GM19238 (cell line): ENCODE measurements around the gene KCNAB2.

ENCODE experiments used
- DNase-seq: peaks from one replicate; pipeline ENCODE4 v3.0.0; 2011; ENCODE audit warnings: low spot score; ENCODE audit not compliant: insufficient read length

KCNAB2 gene

DNA sequence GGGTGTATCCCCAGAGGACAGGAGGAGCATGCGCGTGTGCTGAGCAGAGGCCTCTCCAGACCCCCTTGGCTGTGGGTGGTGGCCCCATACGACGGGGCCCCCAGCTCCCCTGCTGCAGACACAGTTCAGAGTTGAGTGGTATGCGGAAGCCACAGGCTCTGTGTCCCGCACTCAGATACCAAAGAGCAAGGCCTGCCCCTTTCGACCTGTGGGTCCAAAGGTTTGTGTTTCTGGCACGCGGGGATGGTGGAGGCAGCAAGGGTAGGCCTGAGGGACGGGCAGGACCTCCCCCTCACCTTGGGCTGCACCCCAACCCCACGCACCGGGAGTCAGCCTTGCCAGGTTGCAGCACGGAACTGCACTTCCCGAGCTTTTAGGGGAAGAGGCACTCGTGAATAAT, at the start of gene KCNAB2:
Gene KCNAB2, plus strand, starts transcription at position 328 of the 400 bp plus-strand sequence. CDS start 5,649 bp downstream, outside the sequence.
- DNase-seq, result no peak

DNA sequence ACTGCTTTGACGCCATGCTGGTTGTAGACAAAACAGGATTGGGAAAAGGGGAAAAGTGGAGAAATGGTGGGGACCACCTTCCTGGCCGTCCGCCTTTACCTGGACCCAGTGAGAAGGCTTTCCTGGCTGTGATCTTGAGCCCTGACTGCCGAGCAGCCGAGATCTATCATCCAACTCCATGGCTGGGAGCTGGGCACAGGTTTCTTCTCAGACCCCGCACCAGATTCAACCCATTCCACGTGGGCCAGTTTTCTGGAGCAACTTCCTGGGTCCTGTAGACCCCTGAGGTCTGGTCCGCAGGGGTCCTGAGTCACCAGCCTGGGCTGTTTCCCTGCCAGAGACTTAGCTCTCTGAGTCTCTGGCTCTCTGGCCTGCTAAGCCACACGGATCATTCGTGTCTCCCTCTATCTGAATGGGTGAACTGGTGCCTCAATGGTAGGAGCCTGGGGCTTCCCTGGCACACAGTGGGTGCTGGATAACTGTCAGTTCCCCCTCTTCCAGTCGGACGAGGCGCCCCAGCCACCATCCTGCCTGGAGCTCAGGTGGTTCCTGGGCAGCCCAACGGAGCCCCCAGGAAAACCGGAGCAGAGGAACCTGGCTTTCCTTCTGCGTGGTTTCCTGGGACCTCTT, 48.9 kb upstream of the KCNAB2 start:
- no peak for DNase-seq

DNA sequence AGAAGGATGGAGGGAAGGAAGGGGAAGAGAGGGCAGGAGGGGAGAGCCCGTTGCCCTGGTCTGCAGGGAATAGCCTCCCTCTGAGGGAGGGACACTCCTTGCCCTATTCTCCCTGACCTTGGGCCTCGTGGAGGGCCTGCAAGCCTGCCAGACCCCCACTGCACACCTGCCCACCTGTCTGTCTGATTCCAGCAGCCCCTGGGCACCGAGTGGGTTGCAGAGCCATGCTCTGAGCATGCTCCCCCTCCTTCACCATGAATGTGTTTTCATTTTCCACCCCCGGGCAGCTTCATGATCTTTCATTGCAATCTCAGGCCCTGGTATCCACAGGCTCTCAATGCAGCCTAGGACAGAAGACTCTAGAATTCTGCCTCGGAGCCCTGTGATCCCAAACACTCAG, 48.4 kb upstream of the KCNAB2 start:
- no peak for DNase-seq

DNA sequence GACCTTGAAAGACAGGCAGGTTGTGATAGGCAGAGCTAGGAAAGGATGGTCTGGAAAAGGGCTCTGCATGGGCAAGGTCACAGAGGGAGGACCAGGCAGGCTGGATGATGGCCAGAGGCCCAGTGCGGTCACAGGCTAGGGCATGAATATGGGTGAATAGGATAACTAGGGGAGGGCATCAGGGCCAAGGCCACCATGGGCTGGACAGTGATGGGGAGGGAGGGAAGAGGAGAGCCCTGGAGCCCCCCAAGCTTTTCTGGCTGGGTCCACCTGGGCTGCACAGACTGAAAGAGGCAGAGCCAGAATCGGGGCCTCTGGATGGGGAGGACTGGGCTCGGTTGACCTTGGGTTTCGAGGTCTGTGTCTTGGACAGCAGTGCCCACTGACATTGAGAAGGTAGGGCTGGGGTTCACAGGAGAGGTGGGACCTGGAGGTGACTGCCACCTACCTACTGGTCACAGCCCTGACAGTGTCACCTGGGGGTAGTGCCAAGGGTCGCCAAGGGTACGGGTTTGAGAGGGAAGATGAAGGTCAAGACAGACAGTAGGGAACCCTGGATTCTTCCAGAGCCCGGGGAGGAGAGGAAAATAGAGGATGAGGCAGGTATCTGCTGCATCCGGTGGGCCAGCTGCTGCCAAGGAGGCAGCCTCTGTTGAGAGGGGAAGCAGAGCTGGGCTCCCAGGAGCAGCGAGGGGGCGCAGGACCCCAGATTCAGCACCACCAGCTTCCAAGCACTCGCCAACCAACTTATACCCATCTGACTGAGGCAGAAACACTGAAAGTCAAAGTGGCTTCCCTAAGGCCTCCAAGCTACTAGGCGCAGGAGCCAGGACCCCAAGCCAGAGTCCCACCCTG, 47.4 kb upstream of the KCNAB2 start:
- no peak for DNase-seq

DNA sequence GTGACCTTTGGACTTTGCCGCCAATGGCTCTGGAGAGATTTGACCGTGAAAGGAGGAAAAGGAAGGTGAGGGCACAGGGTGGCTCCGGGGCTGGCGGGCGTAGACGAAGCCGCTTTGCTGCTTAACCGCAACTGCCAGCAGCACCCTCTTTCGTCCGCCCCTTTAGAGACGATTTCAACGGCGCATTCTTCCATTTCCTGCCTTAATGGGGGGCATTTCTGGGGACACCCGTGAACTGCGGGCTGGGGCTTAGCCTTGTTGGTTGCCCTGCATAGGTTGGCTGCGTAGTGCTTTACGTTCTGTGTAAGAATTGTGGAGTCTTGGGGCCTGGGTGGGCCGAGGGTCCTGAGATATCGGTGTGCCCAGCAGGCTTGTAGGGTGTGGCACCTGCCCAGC, 46.8 kb upstream of the KCNAB2 start:
- no peak for DNase-seq

DNA sequence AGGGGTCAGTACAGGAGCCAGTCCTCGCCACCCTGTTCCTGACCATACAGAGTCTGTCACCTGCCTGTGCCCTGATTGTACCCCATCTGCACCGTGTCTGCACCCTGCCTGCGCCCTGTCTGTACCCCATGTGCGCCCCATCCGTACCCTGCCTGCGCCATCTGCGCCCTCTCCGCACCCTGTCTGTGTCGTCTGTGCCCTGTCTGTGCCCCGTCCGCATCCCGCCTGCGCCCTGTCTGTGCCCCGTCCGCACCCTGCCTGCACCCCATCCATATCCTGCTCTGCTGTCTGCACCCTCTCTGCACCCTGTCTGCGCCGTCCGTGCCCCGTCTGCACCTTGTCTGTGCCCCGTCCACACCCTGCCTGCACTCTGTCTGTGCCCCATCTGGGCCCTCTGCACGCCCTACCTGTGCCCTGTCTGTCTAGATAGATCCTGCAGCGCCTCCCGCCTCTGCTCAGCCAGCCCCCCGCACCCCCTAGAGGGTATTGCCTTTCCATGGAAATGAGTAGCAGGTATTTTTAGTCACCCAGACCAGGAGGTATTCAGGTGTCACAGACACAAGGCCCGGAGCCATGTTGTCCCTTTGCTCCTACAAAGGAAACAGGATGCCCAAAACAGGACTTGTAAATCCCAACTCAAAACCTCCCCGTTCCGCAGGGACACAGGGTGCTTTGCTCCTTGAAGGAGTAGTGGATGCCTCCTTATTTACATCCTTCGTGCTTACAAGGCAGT, 45.8 kb upstream of the KCNAB2 start:
- no peak for DNase-seq

DNA sequence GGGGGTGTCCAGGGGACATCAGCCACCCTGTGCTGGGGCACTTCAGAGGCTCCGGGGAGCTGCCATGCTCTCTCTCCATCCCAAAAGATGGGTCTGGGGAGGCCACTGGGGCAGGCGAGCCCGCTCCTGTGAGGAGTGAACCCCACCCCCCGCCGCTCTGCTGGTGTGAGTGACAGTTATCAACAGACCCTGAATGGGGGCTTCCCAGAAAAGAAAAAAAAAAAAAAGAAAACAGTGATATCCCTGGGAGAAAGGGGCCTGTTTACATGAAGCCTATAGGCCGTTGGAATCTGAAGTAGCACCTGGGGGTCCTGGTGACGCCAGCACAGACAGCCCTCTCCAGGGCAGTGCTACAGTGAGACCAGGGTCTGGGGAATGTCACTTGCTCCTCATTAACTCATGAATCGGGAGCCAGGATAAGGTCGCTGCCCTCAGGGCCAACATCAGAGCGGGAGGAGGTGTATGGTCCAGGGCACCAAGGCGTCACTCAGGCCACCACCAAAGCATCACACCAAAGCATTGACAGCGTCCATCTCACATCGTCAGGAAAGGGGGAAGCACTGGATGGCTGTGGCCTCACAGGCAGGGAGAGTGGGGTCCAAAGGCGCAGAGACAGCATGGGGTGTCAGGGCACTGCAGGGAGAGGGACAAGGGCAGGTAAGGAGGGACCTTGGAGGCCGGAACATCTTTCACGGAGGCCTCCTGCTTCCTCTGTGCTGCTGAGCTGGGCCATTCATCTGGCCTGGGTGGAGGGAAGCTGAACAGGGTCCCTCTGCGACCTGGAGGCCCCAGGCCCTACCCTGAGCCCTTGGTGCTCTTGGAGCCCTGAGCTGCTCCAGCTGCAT, 45.0 kb upstream of the KCNAB2 start:
- DNase-seq, result no peak

DNA sequence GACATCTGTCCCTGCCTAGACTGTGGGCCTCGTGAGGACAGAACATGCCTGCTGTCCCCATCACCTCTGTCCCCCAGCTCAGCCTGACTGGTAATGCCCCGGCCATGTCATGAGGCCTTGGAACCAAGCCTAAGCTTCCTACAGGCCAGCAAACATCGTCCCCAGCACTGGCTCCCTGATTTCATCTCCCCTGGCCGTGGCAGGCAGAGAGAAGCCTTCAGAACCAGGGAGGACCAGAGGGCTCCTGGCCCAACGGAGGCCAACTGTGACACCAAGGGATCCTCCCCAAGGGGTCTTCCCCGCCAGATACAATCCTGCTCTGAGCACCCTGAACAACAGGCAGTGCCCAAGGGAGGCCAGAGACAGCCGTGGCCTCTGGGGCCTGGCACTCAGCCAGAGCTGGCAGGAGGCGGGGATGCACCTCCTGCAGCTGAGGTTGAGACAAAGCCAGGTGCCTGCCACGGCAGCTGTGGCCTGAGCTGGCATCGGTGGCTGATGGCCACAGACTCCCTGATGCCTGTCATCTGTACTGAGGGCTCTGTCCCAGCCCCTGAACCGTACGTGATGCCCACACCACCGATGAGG, 43.6 kb upstream of the KCNAB2 start:
- DNase-seq, result no peak

DNA sequence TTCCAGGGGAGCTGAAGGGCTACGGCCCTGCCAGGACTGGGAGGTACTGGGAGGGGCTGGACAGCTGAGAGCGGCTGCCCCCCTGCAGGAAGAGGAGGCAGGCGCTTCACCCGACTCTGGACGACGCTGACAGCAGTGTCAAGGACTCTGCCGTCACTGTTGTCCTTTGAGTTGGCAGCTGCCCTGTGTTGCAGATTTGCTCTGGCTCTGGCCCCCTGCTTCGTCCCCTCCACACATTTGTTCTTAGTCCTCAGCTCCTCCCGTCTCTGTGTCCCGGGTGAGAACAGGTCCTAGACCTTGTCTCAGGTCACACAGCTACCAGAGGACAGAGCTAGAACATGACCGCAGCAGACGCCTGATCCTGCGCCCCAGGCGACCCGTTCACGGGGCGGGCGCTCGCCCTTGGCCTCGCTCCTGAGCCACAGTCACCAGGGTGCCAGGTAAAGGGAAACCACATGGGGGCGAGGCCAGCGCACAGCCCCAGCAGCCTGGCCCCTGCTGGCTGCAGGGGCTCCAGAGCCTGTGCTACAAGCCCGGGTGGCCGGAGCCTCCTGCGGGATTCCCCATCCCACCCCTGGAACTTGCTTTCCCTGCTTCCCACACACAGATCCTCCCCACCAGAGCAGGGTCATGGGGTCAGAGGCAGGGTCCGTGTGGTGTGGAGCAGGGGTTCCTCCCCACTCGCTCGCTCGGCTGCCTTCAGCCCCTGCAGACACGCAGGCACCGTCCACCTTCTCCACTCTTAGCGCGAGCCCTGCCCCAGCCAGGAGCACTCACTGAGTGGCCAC, 42.8 kb upstream of the KCNAB2 start:
- no peak for DNase-seq

DNA sequence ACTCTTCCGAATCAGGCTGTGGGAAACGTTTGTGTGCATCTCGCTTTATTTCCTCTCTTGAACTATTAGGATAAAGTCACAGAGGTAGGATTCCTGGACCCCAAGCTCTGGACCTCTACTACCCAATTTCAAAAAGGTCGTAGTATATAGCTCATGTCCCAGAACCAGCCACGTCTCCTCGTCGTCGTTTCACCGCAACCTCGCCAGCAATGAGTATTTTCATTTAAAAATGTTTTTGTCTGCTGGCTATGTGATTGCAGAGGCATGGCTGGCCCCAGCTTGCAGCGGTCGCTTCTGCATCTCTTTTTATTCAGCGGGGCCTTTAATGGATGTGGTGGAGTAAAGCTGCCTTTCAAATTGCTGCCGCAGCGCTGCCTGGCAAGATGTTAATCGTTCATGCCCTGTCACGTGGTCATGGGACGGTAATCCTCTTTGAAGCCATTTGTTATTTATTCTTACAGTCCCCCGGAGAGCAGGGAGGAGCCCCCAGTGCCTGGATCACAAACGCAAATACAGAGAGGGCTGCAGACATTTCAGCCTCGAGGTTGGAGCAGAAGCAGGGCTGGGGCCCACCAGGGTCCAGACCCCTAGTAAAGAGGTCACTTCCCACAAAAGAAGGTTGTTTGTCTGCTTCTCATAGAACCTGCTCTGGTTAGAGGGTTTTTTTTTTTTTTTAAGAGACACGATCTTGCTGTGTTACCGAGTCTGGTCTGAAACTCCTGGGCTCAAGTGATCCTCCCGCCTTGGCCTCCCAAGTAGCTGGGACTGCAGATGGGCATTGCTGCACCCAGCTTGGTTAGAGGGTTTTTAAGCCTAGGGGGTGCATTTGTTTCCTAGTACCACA, 41.9 kb upstream of the KCNAB2 start:
- no peak for DNase-seq

DNA sequence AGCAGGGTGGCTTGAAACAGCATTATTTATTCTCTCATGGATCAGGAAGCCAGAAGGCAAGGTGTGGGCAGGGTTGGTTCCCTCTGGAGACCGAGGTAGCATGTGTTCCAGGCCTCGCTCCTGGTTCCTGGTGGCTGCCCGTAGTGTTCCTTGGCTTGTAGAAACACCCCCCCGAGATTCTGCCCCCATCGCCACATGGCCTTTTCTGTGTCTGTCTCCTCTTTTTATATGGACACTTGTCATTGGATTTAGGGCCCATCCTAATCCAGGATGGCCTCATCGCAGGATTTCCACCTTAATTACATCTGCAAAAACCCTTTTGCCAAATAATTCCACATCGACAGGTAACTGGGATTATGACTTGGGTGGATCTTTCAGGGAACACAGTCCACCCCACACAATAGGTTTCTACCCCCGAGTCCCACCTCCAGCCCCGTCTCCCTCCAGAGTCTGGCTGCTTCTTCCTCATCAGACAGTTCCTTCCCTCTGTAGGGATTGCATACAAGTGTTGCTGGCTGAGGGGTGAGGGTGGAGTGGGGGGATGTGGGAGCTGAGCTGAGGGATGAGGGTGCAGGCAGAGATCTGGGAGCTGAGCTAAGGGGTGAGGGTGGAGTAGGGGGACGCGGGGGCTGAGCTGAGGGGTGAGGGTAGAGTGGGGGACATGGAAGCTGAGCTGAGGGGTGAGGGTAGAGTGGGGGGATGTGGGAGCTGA, 41.1 kb upstream of the KCNAB2 start:
- DNase-seq, result no peak

DNA sequence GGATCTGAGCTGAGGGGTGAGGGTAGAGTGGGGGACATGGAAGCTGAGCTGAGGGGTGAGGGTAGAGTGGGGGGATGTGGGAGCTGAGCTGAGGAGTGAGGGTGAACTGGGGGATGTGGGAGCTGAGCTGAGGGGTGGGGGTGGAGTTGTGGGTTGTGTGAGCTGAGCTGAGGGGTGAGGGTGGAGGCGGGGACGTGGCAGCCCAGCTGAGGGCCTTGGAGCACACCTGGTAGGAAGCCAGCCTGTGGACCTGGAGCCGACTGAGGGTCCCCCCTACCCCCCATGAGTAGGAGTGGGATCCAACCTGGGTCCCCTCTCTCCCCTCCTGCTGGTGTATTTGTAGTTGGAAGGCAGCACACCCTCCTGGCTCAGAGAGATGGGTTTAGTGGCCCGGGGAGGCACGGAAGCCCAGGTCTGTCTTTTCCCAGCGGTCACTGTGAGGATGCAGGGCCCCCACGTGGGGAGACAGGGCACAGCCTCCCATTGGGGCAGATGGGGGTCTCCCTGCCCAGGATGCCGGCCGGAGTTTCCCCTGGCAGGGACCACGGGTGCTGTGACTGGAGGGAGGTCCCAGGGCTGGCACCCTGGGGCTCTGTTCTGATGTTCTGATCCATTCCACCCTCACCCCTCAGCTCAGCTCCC, 40.3 kb upstream of the KCNAB2 start:
- no peak for DNase-seq

DNA sequence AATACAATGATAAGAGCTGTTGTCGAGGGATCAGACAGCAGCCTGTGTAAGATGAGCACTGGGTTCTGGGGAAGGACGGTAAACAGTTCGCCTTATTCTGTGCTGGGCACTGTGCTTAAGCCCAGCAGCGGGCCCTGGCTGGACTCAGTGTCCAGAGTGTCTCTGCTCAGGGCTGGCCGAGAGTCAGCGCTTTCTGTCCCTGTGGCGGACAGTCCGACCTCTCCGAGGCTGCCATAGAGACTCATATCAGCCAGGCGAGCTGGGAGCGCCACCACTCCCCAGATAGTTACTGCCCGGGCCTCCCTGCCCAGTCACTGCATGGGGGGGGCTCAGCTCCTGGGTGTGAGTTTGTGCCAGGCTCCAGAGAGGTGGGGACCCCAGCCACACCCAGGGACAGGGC, 38.8 kb upstream of the KCNAB2 start:
- DNase-seq, result no peak

DNA sequence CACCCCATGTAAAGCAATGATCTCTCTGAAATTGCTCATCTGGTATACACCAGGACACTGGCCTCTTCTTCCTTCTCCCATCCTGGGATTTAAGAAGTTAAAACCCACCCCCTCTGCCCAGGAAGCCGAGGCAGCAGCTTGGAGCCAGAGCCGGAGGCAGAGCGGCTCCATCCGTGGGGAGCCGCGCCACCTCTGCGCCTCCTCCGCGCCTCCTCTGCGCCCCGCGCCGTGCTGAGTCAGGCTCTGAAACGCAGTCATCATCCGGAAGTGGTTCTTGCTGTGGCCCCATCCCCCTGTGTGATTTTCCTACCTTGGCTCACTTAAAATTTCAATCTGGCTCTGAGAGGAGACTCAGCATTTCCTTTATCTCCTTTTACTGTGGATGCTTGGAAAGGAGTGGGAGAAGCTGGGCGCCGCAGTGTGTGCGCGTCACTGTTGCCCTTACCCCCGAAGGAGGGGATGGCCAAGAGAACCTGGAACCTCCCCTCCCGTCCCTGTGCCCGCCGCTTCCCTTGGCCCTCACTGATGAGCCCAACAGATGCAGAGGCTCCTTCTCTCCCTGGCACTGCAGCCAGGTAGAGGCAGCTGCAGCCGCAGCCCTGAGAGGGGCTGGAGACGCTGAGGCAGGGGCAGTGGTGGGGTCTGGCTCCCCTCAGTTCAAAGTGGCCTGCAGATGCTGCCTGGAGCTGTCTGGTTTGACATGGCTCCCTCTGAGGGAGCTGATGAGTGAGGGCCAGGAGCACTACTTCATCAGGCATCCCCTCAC, 38.2 kb upstream of the KCNAB2 start:
- DNase-seq, result no peak

DNA sequence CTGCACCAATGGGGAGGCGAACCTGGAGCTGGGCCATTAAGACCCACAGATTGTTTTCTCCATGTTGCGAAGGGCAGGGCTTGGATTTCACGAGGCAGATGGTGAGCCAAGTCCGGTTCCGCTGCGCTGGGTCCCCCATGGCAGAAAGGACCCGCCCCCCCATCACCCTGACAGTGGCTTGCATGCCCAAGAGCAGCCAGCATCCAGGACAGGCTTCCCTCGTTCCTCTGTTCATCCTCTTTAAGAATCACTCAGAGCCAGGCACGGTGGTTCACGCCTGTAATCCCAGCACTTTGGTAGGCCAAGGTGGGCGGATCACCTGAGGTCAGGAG, 37.6 kb upstream of the KCNAB2 start:
- DNase-seq, result no peak

DNA sequence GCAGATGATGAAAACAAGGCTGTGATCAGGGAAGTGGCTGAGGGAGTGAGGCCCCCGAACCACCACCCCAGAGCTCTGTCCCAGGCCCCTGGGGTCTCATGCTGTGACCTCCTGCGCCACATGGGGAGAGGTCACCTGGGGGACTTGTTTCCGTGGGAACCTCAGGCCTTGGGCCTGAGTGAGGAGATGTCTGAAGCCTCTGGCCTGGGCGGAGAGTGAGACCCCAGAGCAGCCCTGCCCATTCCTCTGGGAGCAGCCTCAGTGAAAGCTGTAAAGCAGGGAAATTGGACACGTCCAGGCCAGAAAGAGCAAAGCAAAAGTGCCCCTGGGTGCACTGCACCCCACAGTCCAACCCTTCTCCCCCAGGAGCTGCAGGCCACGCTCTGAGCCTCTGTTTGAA, 37.0 kb upstream of the KCNAB2 start:
- DNase-seq, result no peak
